Suprapubic skin (tissue), 4 donors: ENCODE results near the gene KCNIP4. TPM values are rescaled to one million over a fixed set of nuclear protein-coding genes. Genes with fewer than 3 reads are reported as not detected.

Experiments used
- DNase-seq, 2 donors: peaks; one replicate each; pipeline ENCODE4 v3.0.0-alpha.2; 2019; ENCODE audit warnings: low spot score in 2 of 2
- H3K27ac ChIP-seq: fragments of 200-600 bp; sonication (generic); one replicate; pipeline ENCODE4 v1.5.1; 2019
- H3K27me3 ChIP-seq: fragments of 200-600 bp; sonication (generic); one replicate; pipeline ENCODE4 v1.5.1; 2019
- H3K36me3 ChIP-seq: fragments of 200-600 bp; sonication (generic); one replicate; pipeline ENCODE4 v1.5.1; 2019
- H3K4me1 ChIP-seq: fragments of 200-600 bp; sonication (generic); one replicate; pipeline ENCODE4 v1.5.1; 2019
- H3K4me3 ChIP-seq: fragments of 200-600 bp; sonication (generic); one replicate; pipeline ENCODE4 v1.5.1; 2019; ENCODE audit warnings: mild to moderate bottlenecking
- H3K9me3 ChIP-seq: fragments of 200-600 bp; sonication (generic); one replicate; pipeline ENCODE4 v1.5.1; 2019
- CTCF ChIP-seq, 2 donors: fragments of 200-600 bp in 1 of 2; fragments of 450-650 bp in 1 of 2; sonication (generic) in 1 of 2; IDR thresholded peaks; one replicate each; pipeline ENCODE4 v1.5.1; 2016 to 2019; ENCODE audit warnings: antibody characterized with exemption in 2 of 2, mild to moderate bottlenecking in 1 of 2, moderate library complexity in 1 of 2
- EP300 ChIP-seq: sonication (generic); formaldehyde crosslinking; IDR thresholded peaks from one replicate; pipeline ENCODE4 v1.6.1; 2017; ENCODE audit warnings: antibody characterized with exemption
- POLR2A ChIP-seq, 2 donors: fragments of 450-650 bp; IDR thresholded peaks; one replicate each; pipeline ENCODE4 v1.6.1; 2017; ENCODE audit warnings: antibody characterized with exemption in 2 of 2, mild to moderate bottlenecking in 2 of 2, moderate library complexity in 2 of 2
- POLR2AphosphoS5 ChIP-seq, 3 donors: sonication (generic); formaldehyde crosslinking; IDR thresholded peaks; one replicate each; pipeline ENCODE4 v1.6.1; 2017; ENCODE audit warnings: antibody characterized with exemption in 3 of 3
- WGBS: methylation state at CpG from one replicate; pipeline ENCODE4 v1.1.5; 2018; 5-methylcytosine and 5-hydroxymethylcytosine counted together
- total RNA-seq, 4 donors: library from RNA; depleted of rRNA; stranded (reverse); fragments of >200 nt; gene quantifications; one replicate each; pipeline ENCODE4 v1.1.0, GENCODE V29; 2016

Gene KCNIP4
- total RNA-seq, 4 donors from 2014 or later, result not detected

GRCh38 chr4:21248331-21248730 is 700.2 kb downstream of the KCNIP4 start:
- H3K27me3 ChIP-seq, result no peaks in the 10 kb centered on the region
- H3K36me3 ChIP-seq, result no peaks in the 10 kb centered on the region
- H3K27ac ChIP-seq, result no peak overlapping the region
- no peak for DNase-seq
- H3K9me3 ChIP-seq, result no peaks in the 10 kb centered on the region
- H3K4me3 ChIP-seq, result no peak overlapping the region
- TF ChIP-seq POLR2A (IDR thresholded peaks at IDR 0.05) (no peak), EP300 (no peak), POLR2AphosphoS5 (IDR thresholded peaks at IDR 0.05) (no peak), CTCF (IDR thresholded peaks at IDR 0.05) (no peak)
- H3K4me1 ChIP-seq, result no peaks in the 10 kb centered on the region
- WGBS, result 87% methylated on average over 4 of the region's 4 CpGs

- Histone ChIP-seq H3K4me1 (no peaks in the 10 kb centered on the region), H3K9me3 (no peaks in the 10 kb centered on the region), H3K36me3 (no peaks in the 10 kb centered on the region), H3K27me3 (no peaks in the 10 kb centered on the region), H3K4me3 (no peak overlapping the region), H3K27ac (no peak overlapping the region)
- 94% methylated on average over 2 of the region's 2 CpGs for WGBS
- no peak for DNase-seq
- TF ChIP-seq CTCF (IDR thresholded peaks at IDR 0.05) (no peak), POLR2AphosphoS5 (IDR thresholded peaks at IDR 0.05) (no peak), EP300 (no peak), POLR2A (IDR thresholded peaks at IDR 0.05) (no peak)
Observed at GRCh38 chr4:21242163-21242562, 706.4 kb downstream of the KCNIP4 start.

GRCh38 chr4:21226637-21227538 is 721.7 kb downstream of the KCNIP4 start:
- Histone ChIP-seq H3K27ac (no peak overlapping the region), H3K9me3 (no peaks in the 10 kb centered on the region), H3K4me3 (no peak overlapping the region), H3K36me3 (no peaks in the 10 kb centered on the region), H3K27me3 (no peaks in the 10 kb centered on the region), H3K4me1 (no peaks in the 10 kb centered on the region)
- WGBS, result 50% methylated on average over 2 of the region's 2 CpGs
- no peak for DNase-seq
- no peak for TF ChIP-seq EP300
- TF ChIP-seq CTCF (IDR thresholded peaks at IDR 0.05), result no peak
- TF ChIP-seq POLR2AphosphoS5 (IDR thresholded peaks at IDR 0.05), result no peak
- no peak for TF ChIP-seq POLR2A (IDR thresholded peaks at IDR 0.05)

GRCh38 chr4:21211846-21212245 is 736.7 kb downstream of the KCNIP4 start:
- no peaks in the 10 kb centered on the region for H3K4me1 ChIP-seq
- H3K27ac ChIP-seq, result no peak overlapping the region
- H3K9me3 ChIP-seq, result no peaks in the 10 kb centered on the region
- DNase-seq, result no peak
- no peaks in the 10 kb centered on the region for H3K27me3 ChIP-seq
- TF ChIP-seq CTCF (IDR thresholded peaks at IDR 0.05) (no peak), POLR2A (IDR thresholded peaks at IDR 0.05) (no peak), POLR2AphosphoS5 (IDR thresholded peaks at IDR 0.05) (no peak), EP300 (no peak)
- no peak overlapping the region for H3K4me3 ChIP-seq
- H3K36me3 ChIP-seq, result no peaks in the 10 kb centered on the region

GRCh38 chr4:21209860-21210259 is 738.7 kb downstream of the KCNIP4 start:
- TF ChIP-seq POLR2AphosphoS5 (IDR thresholded peaks at IDR 0.05) (no peak), CTCF (IDR thresholded peaks at IDR 0.05) (no peak), EP300 (no peak), POLR2A (IDR thresholded peaks at IDR 0.05) (no peak)
- no peak overlapping the region for H3K4me3 ChIP-seq
- WGBS, result 15% methylated on average over 2 of the region's 2 CpGs
- H3K36me3 ChIP-seq, result no peaks in the 10 kb centered on the region
- no peak overlapping the region for H3K27ac ChIP-seq
- DNase-seq, result no peak
- no peaks in the 10 kb centered on the region for H3K27me3 ChIP-seq
- no peaks in the 10 kb centered on the region for H3K4me1 ChIP-seq
- H3K9me3 ChIP-seq, result no peaks in the 10 kb centered on the region
